ENCODE data around the gene MARK4. TPM values are rescaled to one million over a fixed set of nuclear protein-coding genes. Genes with fewer than 3 reads are reported as not detected.

Gene MARK4
- total RNA-seq, 4 donors from 2014 or later: 10.6 to 14.8 (median 12.0) TPM

GRCh38 chr19:45271098-45271734 is 20.1 kb downstream of the MARK4 start:
- DNase-seq (ENCODE audit: low spot score) (no peak), ATAC-seq (ENCODE audit: low FRiP score) (no peak)
- TF ChIP-seq CTCF (IDR thresholded peaks at IDR 0.05): no peak

DNA sequence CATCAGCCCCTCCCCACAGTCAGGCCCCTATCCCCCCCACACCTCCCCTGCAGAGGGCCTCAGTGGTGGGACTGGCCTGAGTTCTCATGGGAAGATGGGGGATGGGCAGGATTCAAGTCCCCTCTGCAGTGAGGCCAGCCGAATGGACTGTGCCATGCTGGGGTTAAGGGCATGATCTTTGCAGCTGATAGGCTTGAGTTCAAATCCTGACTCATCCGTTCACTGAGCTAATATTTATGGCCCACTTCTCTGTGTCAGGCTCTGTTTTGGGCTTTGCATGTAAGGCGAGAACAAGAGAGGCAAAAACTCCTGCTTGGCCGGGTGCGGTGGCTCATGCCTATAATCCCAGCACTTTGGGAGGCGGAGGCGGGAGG is 20.7 kb downstream of the MARK4 start:
- TF ChIP-seq CTCF (IDR thresholded peaks at IDR 0.05): no peak
- ATAC-seq (ENCODE audit: low FRiP score): no peak
- DNase-seq (ENCODE audit: low spot score): no peak

DNA sequence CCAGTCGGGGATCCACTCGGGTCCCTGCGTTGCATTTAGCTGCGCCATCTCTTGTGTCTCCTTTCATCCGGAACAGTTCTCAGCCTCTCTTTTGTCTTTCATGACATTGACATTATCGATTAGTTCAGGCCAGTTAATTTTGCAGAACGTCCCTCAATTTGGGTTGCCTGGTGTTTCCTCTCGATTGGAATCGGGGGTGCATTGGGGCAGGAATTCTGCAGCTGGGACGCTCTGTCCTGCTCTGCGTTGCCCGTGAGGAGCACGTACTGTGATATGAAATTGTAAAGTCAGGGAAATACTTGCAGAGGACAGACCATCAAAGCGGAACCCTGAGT is 22.4 kb downstream of the MARK4 start:
- no peak for DNase-seq (ENCODE audit: low spot score)
- TF ChIP-seq CTCF (IDR thresholded peaks at IDR 0.05): no peak

GRCh38 chr19:45275370-45275971 is 24.4 kb downstream of the MARK4 start:
- ATAC-seq (ENCODE audit: low FRiP score): no peak
- DNase-seq (ENCODE audit: low spot score): no peak
- TF ChIP-seq CTCF (IDR thresholded peaks at IDR 0.05): no peak

More for the DNA sequence above, 22.4 kb downstream of the MARK4 start:
- ATAC-seq (ENCODE audit: low FRiP score): no peak

DNA sequence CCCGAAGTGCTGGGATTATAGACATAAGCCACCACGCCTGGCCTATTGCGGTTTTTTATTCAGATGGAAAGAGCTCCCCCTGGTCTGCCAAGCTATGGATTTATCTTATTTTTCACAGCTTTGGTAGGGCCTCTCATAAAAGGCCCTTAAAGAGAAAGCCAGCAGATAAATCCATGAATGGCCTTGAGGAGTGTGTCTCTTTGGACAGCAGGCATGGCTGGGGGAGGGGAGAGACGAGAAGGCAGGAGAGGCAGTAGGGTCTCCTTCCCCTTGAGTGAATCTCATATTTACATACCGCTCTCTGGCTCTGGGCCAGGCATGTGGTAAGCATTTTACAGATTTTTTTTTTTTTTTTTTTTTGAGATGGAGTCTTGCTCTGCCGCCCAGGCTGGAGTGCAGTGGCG is 25.2 kb downstream of the MARK4 start:
- DNase-seq (ENCODE audit: low spot score) (no peak), ATAC-seq (ENCODE audit: low FRiP score) (no peak)

GRCh38 chr19:45278087-45278486 is 27.0 kb downstream of the MARK4 start:
- ATAC-seq (ENCODE audit: low FRiP score) (no peak), DNase-seq (ENCODE audit: low spot score) (no peak)
- no peak for TF ChIP-seq CTCF (IDR thresholded peaks at IDR 0.05)

More for the DNA sequence above, 25.2 kb downstream of the MARK4 start:
- TF ChIP-seq CTCF (IDR thresholded peaks at IDR 0.05): no peak

GRCh38 chr19:45279587-45280192 is 28.6 kb downstream of the MARK4 start:
- ATAC-seq (ENCODE audit: low FRiP score): no peak
- no peak for DNase-seq (ENCODE audit: low spot score)
- TF ChIP-seq CTCF (IDR thresholded peaks at IDR 0.05): no peak
